GM12878 (cell line): ENCODE results near the gene MACROD2. TPM values are rescaled to one million over a fixed set of nuclear protein-coding genes. Genes with fewer than 3 reads are reported as not detected.

Experiments
- ATAC-seq: fragments of 200-7000 bp; cut with Tn5 transposase; 3 replicates; pipeline ENCODE4 v1.9.1; 2020; ENCODE audit warnings: mild to moderate bottlenecking, moderate library complexity
- BruUV-seq: library from RNA; stranded (reverse); fragments of 400-500 nt; replicated peaks from 2 replicates; lab custom pipeline; 2021; lab: Mats Ljungman, UMichigan
- CTCF ChIA-PET: fragments of 300-600 bp; sonication (Branson Sonifier 250); formaldehyde crosslinking; extraction: SDS; loops from one replicate; lab custom pipeline; 2021; ENCODE audit warnings: inconsistent platforms; lab: Yijun Ruan, JAX
- POLR2A ChIA-PET: fragments of 350-600 bp; formaldehyde crosslinking; extraction: SDS; loops from one replicate; lab custom pipeline; 2021; ENCODE audit warnings: inconsistent platforms; lab: Charles Lee
- RAD21 ChIA-PET: fragments of 300-600 bp; sonication (Branson Sonifier 250); formaldehyde crosslinking; loops from one replicate; lab custom pipeline; 2023; ENCODE audit warnings: antibody characterized with exemption; ENCODE audit not compliant: unreplicated experiment; lab: Charles Lee
- SMC1A ChIA-PET: fragments of 300-600 bp; sonication (Branson Sonifier 250); formaldehyde crosslinking; loops from one replicate; lab custom pipeline; 2023; ENCODE audit not compliant: unreplicated experiment, uncharacterized antibody; lab: Charles Lee
- DNase-seq: peaks from one replicate; pipeline ENCODE4 v3.0.0-alpha.2; 2011; ENCODE audit warnings: low read depth, low spot score
- FAIRE-seq: peaks from 3 replicates; lab custom pipeline; 2011; peaks lifted over from hg19 to GRCh38; lab: Jason Lieb, UNC
- H2AFZ ChIP-seq: 2 replicates; pipeline ENCODE4 v1.6.0; 2011; ENCODE audit warnings: low read depth, low read length, control low read depth; ENCODE audit not compliant: control insufficient read depth
- H3K27ac ChIP-seq: 2 replicates; pipeline ENCODE4 v1.5.1; 2011; ENCODE audit warnings: control low read depth; ENCODE audit not compliant: control insufficient read depth, insufficient read depth
- H3K27me3 ChIP-seq, 2 experiments: replicated peaks in 1 of 2; 2 replicates each; pipeline versions ENCODE4 v1.6.0 to v1.6.1; 2011; ENCODE audit warnings: low read length in 1 of 2; ENCODE audit not compliant: control insufficient read depth in 2 of 2, insufficient read depth in 2 of 2
- H3K36me3 ChIP-seq, 2 experiments: 2 replicates each; pipeline ENCODE4 v1.5.1; 2011; ENCODE audit warnings: low read length in 1 of 2; ENCODE audit not compliant: control insufficient read depth in 2 of 2, insufficient read depth in 2 of 2
- H3K4me1 ChIP-seq: 2 replicates; pipeline ENCODE4 v1.6.1; 2011; ENCODE audit warnings: mild to moderate bottlenecking, low read length, moderate library complexity, mixed read lengths; ENCODE audit not compliant: control insufficient read depth, insufficient read depth
- H3K4me2 ChIP-seq: 2 replicates; pipeline ENCODE4 v1.6.0; 2011; ENCODE audit warnings: control low read depth; ENCODE audit not compliant: control insufficient read depth, insufficient read depth
- H3K4me3 ChIP-seq: fragments of 200-600 bp; sonication (generic); 2 replicates; pipeline ENCODE4 v1.5.1; 2016
- H3K79me2 ChIP-seq: 2 replicates; pipeline ENCODE4 v1.6.0; 2011; ENCODE audit warnings: low read length; ENCODE audit not compliant: control insufficient read depth, insufficient read depth
- H3K9ac ChIP-seq: 2 replicates; pipeline ENCODE4 v1.8.0; 2011; ENCODE audit warnings: low read length, control low read depth, mixed read lengths; ENCODE audit not compliant: control insufficient read depth, insufficient read depth
- H3K9me3 ChIP-seq: replicated peaks from 3 replicates; pipeline ENCODE4 v1.5.1; 2011; ENCODE audit warnings: mild to moderate bottlenecking, low read length; ENCODE audit not compliant: control insufficient read depth, insufficient read depth
- H4K20me1 ChIP-seq: 2 replicates; pipeline ENCODE4 v1.6.0; 2011; ENCODE audit not compliant: control insufficient read depth, insufficient read depth
- BMI1 ChIP-seq: fragments of 450-650 bp; IDR thresholded peaks from 2 replicates; pipeline ENCODE4 v1.6.1; 2016; ENCODE audit warnings: mild to moderate bottlenecking, moderate library complexity, borderline replicate concordance
- CREM ChIP-seq: IDR thresholded peaks from 2 replicates; pipeline ENCODE4 v1.6.1; 2014; ENCODE audit warnings: antibody characterized with exemption, low read depth
- ETV6 ChIP-seq, 2 experiments: fragments of 450-650 bp in 1 of 2; IDR thresholded peaks in 1 of 2; conservative IDR thresholded peaks in 1 of 2; 2 replicates each; pipeline ENCODE4 v1.6.1; 2014; ENCODE audit warnings: antibody characterized with exemption in 1 of 2, borderline replicate concordance in 1 of 2, low read depth in 1 of 2, mild to moderate bottlenecking in 1 of 2, moderate library complexity in 1 of 2
- HCFC1 ChIP-seq: fragments of 150-350 bp; IDR thresholded peaks from 2 replicates; pipeline ENCODE4 v1.6.1; 2014; ENCODE audit warnings: low read length
- HDAC2 ChIP-seq: fragments of 200-600 bp; sonication (generic); IDR thresholded peaks from 2 replicates; pipeline ENCODE4 v1.6.1; 2017
- IRF4 ChIP-seq: IDR thresholded peaks from 2 replicates; pipeline ENCODE4 v1.6.1; 2011; ENCODE audit warnings: low read depth, low read length
- MYC ChIP-seq: IDR thresholded peaks from 2 replicates; pipeline ENCODE4 v1.6.1; 2011; ENCODE audit warnings: mild to moderate bottlenecking, low read length, moderate library complexity, inconsistent platforms; ENCODE audit not compliant: insufficient read depth, insufficient replicate concordance, insufficient read length, severe bottlenecking
- NFIC ChIP-seq: IDR thresholded peaks from 2 replicates; pipeline ENCODE4 v1.6.1; 2012; ENCODE audit warnings: low read depth, mild to moderate bottlenecking, inconsistent platforms, low read length, moderate library complexity
- NFYB ChIP-seq: IDR thresholded peaks from 2 replicates; pipeline ENCODE4 v1.6.1; 2011; ENCODE audit warnings: low read depth, mild to moderate bottlenecking, low read length, improper control_type of control experiment, moderate library complexity; ENCODE audit not compliant: insufficient read depth
- RELB ChIP-seq: fragments of 450-650 bp; IDR thresholded peaks from 2 replicates; pipeline ENCODE4 v1.6.1; 2017; ENCODE audit warnings: low read depth, mild to moderate bottlenecking, moderate library complexity
- RUNX3 ChIP-seq: IDR thresholded peaks from 2 replicates; pipeline ENCODE4 v1.6.1; 2012; ENCODE audit warnings: low read length, inconsistent platforms
- TAF1 ChIP-seq: IDR thresholded peaks from 2 replicates; pipeline ENCODE4 v1.6.1; 2011; ENCODE audit warnings: mild to moderate bottlenecking, low read depth, low read length, borderline replicate concordance
- TARDBP ChIP-seq: IDR thresholded peaks from 2 replicates; pipeline ENCODE4 v1.6.1; 2016; ENCODE audit warnings: borderline replicate concordance
- TCF3 ChIP-seq: IDR thresholded peaks from 2 replicates; pipeline ENCODE4 v1.6.1; 2012; ENCODE audit warnings: low read depth, mild to moderate bottlenecking, low read length, borderline replicate concordance; ENCODE audit not compliant: insufficient read depth
- TCF7 ChIP-seq: IDR thresholded peaks from 2 replicates; pipeline ENCODE4 v1.6.1; 2014; ENCODE audit warnings: antibody characterized with exemption, borderline replicate concordance
- ZSCAN29 ChIP-seq: fragments of 450-650 bp; IDR thresholded peaks from 2 replicates; pipeline ENCODE4 v1.6.1; 2017; ENCODE audit warnings: mild to moderate bottlenecking, moderate library complexity
- WGBS: methylation state at CpG from one replicate; pipeline ENCODE4 v1.1.6; 2016; ENCODE audit warnings: low lambda C conversion rate; ENCODE audit not compliant: insufficient replicate concordance, insufficient coverage; ENCODE audit errors: missing lambda C conversion rate; 5-methylcytosine and 5-hydroxymethylcytosine counted together
- in situ Hi-C: fragments of 300-500 bp; cut with MboI; formaldehyde crosslinking; loops from 9 replicates; pipeline ENCODE4 v1.14.3; 2018; ENCODE audit warnings: mixed read lengths
- intact Hi-C: fragments of 100-400 bp; cut with micrococcal nuclease; formaldehyde crosslinking; loops from one replicate; pipeline ENCODE4 v1.14.2; 2022; ENCODE audit not compliant: unreplicated experiment
- polyA plus RNA-seq, 11 experiments: library from polyadenylated mRNA; depleted of rRNA in 4 of 11; unstranded in 6 of 11; stranded (reverse) in 5 of 11; fragments of >200 nt; fragmentation: Nextera tagmentation in 4 of 11; fragmentation: Illumina TruSeq in 1 of 11; extraction: Ambion mirVana in 4 of 11; extraction: Trizol in 1 of 11; gene quantifications; 1 replicate in 1 of 11; 2 replicates in 10 of 11; pipeline versions ENCODE4 v1.2.1 to v1.2.3, GENCODE V29; 2011 to 2016; ENCODE audit warnings: inconsistent platforms in 2 of 11, missing spikeins in 2 of 11, low read depth in 1 of 11
- total RNA-seq, 4 experiments: library from RNA; depleted of rRNA in 3 of 4; stranded (reverse); fragments of >200 nt in 3 of 4; fragmentation: Illumina TruSeq in 1 of 4; extraction: Trizol in 1 of 4; gene quantifications; 2 replicates each; pipeline versions ENCODE4 v1.2.1 to v1.2.3, GENCODE V29; 2013 to 2021
- TF ChIP-seq, protein P1 (sequence below): fragments of 450-650 bp; IDR thresholded peaks from 2 replicates; pipeline ENCODE4 v1.6.1; 2017; ENCODE audit warnings: mild to moderate bottlenecking, low read depth, inconsistent platforms; ENCODE audit not compliant: poor library complexity, severe bottlenecking

MACROD2 gene
- total and polyA plus RNA-seq, 10 of the 15 experiments (the other 5 are each of a cell fraction or from before 2014, with no cell fraction given): 1.1 to 21.5 (median 2.2) TPM

GRCh38 chr20:14384416-14385175 is 389.3 kb downstream of the MACROD2 start (continued):
- no peak for TF ChIP-seq RELB
- TF ChIP-seq ETV6 (conservative IDR thresholded peaks at IDR 0.05 in 1 of 2, IDR thresholded peaks at IDR 0.05 in 1 of 2; ENCODE audit: borderline replicate concordance in 1 of 2, low read depth in 1 of 2): no peak
- no peak for TF ChIP-seq IRF4

GRCh38 chr20:14385176-14385740 is 389.9 kb downstream of the MACROD2 start:
- DNase-seq (no peak), ATAC-seq (no peak), FAIRE-seq (no peak)
- Histone ChIP-seq H3K27ac (no peak overlapping the region), H3K4me2 (no peak overlapping the region), H3K79me2 (no peaks in the 10 kb centered on the region), H3K4me3 (no peak overlapping the region), H2AFZ (no peak overlapping the region), H4K20me1 (no peaks in the 10 kb centered on the region), H3K9me3 (no peaks in the 10 kb centered on the region), H3K9ac (no peak overlapping the region), H3K4me1 (no peaks in the 10 kb centered on the region), H3K27me3 (no peaks in the 10 kb centered on the region), H3K36me3 (no peaks in the 10 kb centered on the region)
- TF ChIP-seq MYC: no peak
- TF ChIP-seq HDAC2: no peak
- TF ChIP-seq, protein P1, sequence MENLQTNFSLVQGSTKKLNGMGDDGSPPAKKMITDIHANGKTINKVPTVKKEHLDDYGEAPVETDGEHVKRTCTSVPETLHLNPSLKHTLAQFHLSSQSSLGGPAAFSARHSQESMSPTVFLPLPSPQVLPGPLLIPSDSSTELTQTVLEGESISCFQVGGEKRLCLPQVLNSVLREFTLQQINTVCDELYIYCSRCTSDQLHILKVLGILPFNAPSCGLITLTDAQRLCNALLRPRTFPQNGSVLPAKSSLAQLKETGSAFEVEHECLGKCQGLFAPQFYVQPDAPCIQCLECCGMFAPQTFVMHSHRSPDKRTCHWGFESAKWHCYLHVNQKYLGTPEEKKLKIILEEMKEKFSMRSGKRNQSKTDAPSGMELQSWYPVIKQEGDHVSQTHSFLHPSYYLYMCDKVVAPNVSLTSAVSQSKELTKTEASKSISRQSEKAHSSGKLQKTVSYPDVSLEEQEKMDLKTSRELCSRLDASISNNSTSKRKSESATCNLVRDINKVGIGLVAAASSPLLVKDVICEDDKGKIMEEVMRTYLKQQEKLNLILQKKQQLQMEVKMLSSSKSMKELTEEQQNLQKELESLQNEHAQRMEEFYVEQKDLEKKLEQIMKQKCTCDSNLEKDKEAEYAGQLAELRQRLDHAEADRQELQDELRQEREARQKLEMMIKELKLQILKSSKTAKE: no peak
- TF ChIP-seq ZSCAN29: no peak
- TF ChIP-seq NFIC: no peak
- TF ChIP-seq TCF3: no peak
- no peak for TF ChIP-seq NFYB
- TF ChIP-seq RELB: no peak
- no peak for TF ChIP-seq HCFC1
- no peak for TF ChIP-seq BMI1
- TF ChIP-seq RUNX3: no peak
- no peak for TF ChIP-seq TARDBP
- TF ChIP-seq TCF7: no peak
- TF ChIP-seq TAF1: no peak
- TF ChIP-seq CREM: no peak
- CTCF ChIA-PET: no interaction called here
- 79% methylated on average over 2 of the region's 2 CpGs for WGBS
- intact Hi-C loops: no loop called here
- SMC1A ChIA-PET: no interaction called here
- in situ Hi-C loops: no loop called here
- RAD21 ChIA-PET: no interaction called here
- BruUV-seq: no TSS peak
- POLR2A ChIA-PET: no interaction called here
